GM12875 (cell line): Measurements from ENCODE around the gene CDC27.

ENCODE experiments used
- H3K4me3 ChIP-seq: one replicate; pipeline ENCODE4 v1.5.1; 2011; ENCODE audit warnings: low read depth, low read length, control low read depth
- CTCF ChIP-seq: IDR thresholded peaks from 2 replicates; pipeline ENCODE4 v1.5.1; 2011; ENCODE audit warnings: low read depth, mild to moderate bottlenecking, control low read depth, inconsistent platforms, low read length, moderate library complexity, borderline replicate concordance; ENCODE audit not compliant: insufficient read depth

The CDC27 gene

GRCh38 chr17:47231866-47232265 is 42.8 kb upstream of the CDC27 start:
- H3K4me3 ChIP-seq: no peak overlapping the region
- TF ChIP-seq CTCF: no peak

DNA sequence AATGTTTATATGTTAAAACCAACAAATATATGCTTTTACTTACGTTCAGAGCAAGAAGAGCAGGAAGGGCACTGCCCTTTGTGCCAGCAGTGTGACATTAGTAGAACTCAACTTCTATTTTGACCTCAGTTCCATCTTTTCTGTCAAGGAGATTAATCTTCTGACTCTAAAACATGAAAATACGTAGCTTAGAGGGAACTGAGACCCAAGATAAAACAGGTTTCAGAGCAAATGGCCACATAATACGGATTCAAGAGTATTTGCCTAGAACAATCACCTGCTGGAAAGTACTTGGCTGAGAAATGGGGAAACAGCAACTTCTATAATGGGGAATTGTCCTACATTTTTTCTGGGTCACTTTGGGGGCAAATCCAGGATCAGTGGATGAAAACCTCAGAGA is 42.2 kb upstream of the CDC27 start:
- TF ChIP-seq CTCF: no peak
- H3K4me3 ChIP-seq: no peak overlapping the region

- H3K4me3 ChIP-seq: peak overlapping the region; percentile 27
- TF ChIP-seq CTCF: no peak
These were observed 41.8 kb upstream of the CDC27 start for GRCh38 chr17:47230864-47231263.

GRCh38 chr17:47229535-47230443 is 40.7 kb upstream of the CDC27 start:
- H3K4me3 ChIP-seq: peak overlapping the region; percentile 5
- peak; percentile 99 for TF ChIP-seq CTCF

DNA sequence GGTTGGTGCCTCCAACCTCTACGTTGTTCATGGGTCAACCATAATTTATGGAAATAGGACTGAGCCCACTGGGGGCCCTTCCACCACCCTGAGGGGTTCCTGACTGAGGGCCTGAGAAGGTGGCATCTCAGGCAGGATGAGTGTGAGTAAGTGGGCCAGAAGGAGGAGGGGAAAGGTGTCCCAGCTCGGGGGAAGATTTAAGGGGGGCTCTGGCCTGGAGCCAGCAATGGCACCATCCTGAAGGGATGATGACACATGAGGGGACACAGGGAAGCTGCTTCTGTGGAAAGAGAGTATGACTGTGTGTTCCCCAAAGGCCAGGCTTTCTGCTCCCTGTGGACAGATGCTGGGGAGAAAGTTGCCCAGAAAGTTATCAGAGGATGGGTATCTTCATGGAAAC is 38.8 kb upstream of the CDC27 start:
- no peak for TF ChIP-seq CTCF
- no peak overlapping the region for H3K4me3 ChIP-seq

- H3K4me3 ChIP-seq: no peak overlapping the region
- TF ChIP-seq CTCF: no peak
These were observed 37.0 kb upstream of the CDC27 start for GRCh38 chr17:47225911-47226688.
